Transverse colon (tissue), 4 donors: ENCODE results near the gene COLEC11. TPM values are rescaled to one million over a fixed set of nuclear protein-coding genes. Genes with fewer than 3 reads are reported as not detected.

Experiments
- DNase-seq: peaks from one replicate; pipeline ENCODE4 v3.0.0-alpha.2; 2019
- H3K27ac ChIP-seq, 4 donors: fragments of 200-600 bp; sonication (generic); 2 replicates each; pipeline ENCODE4 v1.5.1; 2016 to 2018; ENCODE audit warnings: inconsistent platforms in 4 of 4
- H3K27me3 ChIP-seq: fragments of 200-600 bp; sonication (generic); 2 replicates; pipeline ENCODE4 v1.5.1; 2017; ENCODE audit warnings: inconsistent platforms
- H3K36me3 ChIP-seq, 4 donors: fragments of 200-600 bp; sonication (generic); 2 replicates each; pipeline ENCODE4 v1.5.1; 2017 to 2019; ENCODE audit warnings: inconsistent platforms in 4 of 4
- H3K4me1 ChIP-seq, 4 donors: fragments of 200-600 bp; sonication (generic); 2 replicates each; pipeline ENCODE4 v1.5.1; 2017 to 2020; ENCODE audit warnings: inconsistent platforms in 4 of 4
- H3K4me3 ChIP-seq, 4 donors: fragments of 200-600 bp; sonication (generic); 1 replicate in 1 of 4; 2 replicates in 3 of 4; pipeline versions ENCODE4 v1.5.1 to v1.6.1; 2017 to 2019; ENCODE audit warnings: inconsistent platforms in 4 of 4
- H3K9me3 ChIP-seq, 2 donors: fragments of 200-600 bp; sonication (generic); 2 replicates each; pipeline ENCODE4 v1.5.1; 2017 to 2019; ENCODE audit warnings: inconsistent platforms in 2 of 2
- CTCF ChIP-seq, 5 experiments: fragments of 200-600 bp in 3 of 5; fragments of 450-650 bp in 2 of 5; sonication (generic) in 3 of 5; IDR thresholded peaks; 1 replicate in 2 of 5; 2 replicates in 3 of 5; pipeline ENCODE4 v1.5.1; 2016 to 2017; ENCODE audit warnings: antibody characterized with exemption in 5 of 5, inconsistent platforms in 3 of 5, mild to moderate bottlenecking in 2 of 5, moderate library complexity in 1 of 5
- EP300 ChIP-seq: sonication (generic); formaldehyde crosslinking; IDR thresholded peaks from one replicate; pipeline ENCODE4 v1.6.1; 2017; ENCODE audit warnings: antibody characterized with exemption, low read depth
- POLR2A ChIP-seq: fragments of 450-650 bp; IDR thresholded peaks from one replicate; pipeline ENCODE4 v1.6.1; 2016; ENCODE audit warnings: antibody characterized with exemption, mild to moderate bottlenecking, moderate library complexity
- POLR2AphosphoS5 ChIP-seq, 3 donors: sonication (generic); formaldehyde crosslinking; IDR thresholded peaks; one replicate each; pipeline ENCODE4 v1.6.1; 2016; ENCODE audit warnings: antibody characterized with exemption in 3 of 3
- WGBS, 2 donors: methylation state at CpG; one replicate each; pipeline ENCODE4 v1.1.5; 2018; ENCODE audit warnings: low coverage in 1 of 2; 5-methylcytosine and 5-hydroxymethylcytosine counted together
- in situ Hi-C, 4 donors: fragments of 200-750 bp; cut with MboI; loops; one replicate each; pipeline versions ENCODE4 v1.15.0 to v1.15.1; 2017; ENCODE audit warnings: low sequenced_read_pairs in 3 of 4, low pct_ligation_motif_present in 1 of 4, low pct_unique_long_range_greater_than_20kb in 1 of 4
- intact Hi-C: fragments of 100-400 bp; cut with DNase I; formaldehyde crosslinking; loops from one replicate; pipeline ENCODE4 v1.15.1; 2023; ENCODE audit warnings: low total_unique reads
- total RNA-seq, 4 donors: library from RNA; depleted of rRNA; stranded (reverse); fragments of >200 nt; gene quantifications; one replicate each; pipeline ENCODE4 v1.1.0, GENCODE V29; 2016

Gene COLEC11
- total RNA-seq, 4 donors from 2014 or later, result 1.6 to 2.0 TPM; not detected in 2

- no peak for DNase-seq
- Histone ChIP-seq H3K27me3 (no peaks in the 10 kb centered on the region), H3K4me3 (no peak overlapping the region), H3K9me3 (no peaks in the 10 kb centered on the region), H3K36me3 (no peaks in the 10 kb centered on the region), H3K27ac (no peak overlapping the region), H3K4me1 (no peaks in the 10 kb centered on the region)
- in situ Hi-C loops, result no loop called here
- intact Hi-C loops, result no loop called here
- TF ChIP-seq CTCF (IDR thresholded peaks at IDR 0.05) (no peak), EP300 (no peak), POLR2AphosphoS5 (IDR thresholded peaks at IDR 0.05) (no peak), POLR2A (no peak)
- 82 to 98% methylated on average over 6 to 10 of the region's 10 CpGs for WGBS, 2 donors
Observed at GRCh38 chr2:3639015-3639630, 44.2 kb downstream of the COLEC11 start.

- no peaks in the 10 kb centered on the region for H3K9me3 ChIP-seq
- TF ChIP-seq EP300 (no peak), POLR2A (no peak), POLR2AphosphoS5 (IDR thresholded peaks at IDR 0.05) (no peak), CTCF (IDR thresholded peaks at IDR 0.05) (no peak)
- H3K4me1 ChIP-seq, result no peaks in the 10 kb centered on the region
- no peaks in the 10 kb centered on the region for H3K27me3 ChIP-seq
- DNase-seq, result no peak
- H3K4me3 ChIP-seq, result no peak overlapping the region
- H3K36me3 ChIP-seq, result no peaks in the 10 kb centered on the region
- intact Hi-C loops, result no loop called here
- no peak overlapping the region for H3K27ac ChIP-seq
- 84 to 100% methylated on average over 2 to 8 of the region's 8 CpGs for WGBS, 2 donors
- in situ Hi-C loops, result no loop called here
Observed at GRCh38 chr2:3639653-3640052, 44.7 kb downstream of the COLEC11 start.

GRCh38 chr2:3641181-3641580 lies 46.3 kb downstream of the COLEC11 start:
- TF ChIP-seq EP300, result no peak
- no peak for TF ChIP-seq CTCF (IDR thresholded peaks at IDR 0.05)
- TF ChIP-seq POLR2AphosphoS5 (IDR thresholded peaks at IDR 0.05), result no peak
- TF ChIP-seq POLR2A, result no peak
- H3K9me3 ChIP-seq, result no peaks in the 10 kb centered on the region
- DNase-seq, result no peak
- no peak overlapping the region for H3K27ac ChIP-seq
- no peaks in the 10 kb centered on the region for H3K36me3 ChIP-seq
- no peak overlapping the region for H3K4me3 ChIP-seq
- no peaks in the 10 kb centered on the region for H3K4me1 ChIP-seq
- intact Hi-C loops, result no loop called here
- H3K27me3 ChIP-seq, result no peaks in the 10 kb centered on the region
- 88 to 92% methylated on average over 5 to 13 of the region's 13 CpGs for WGBS, 2 donors
- in situ Hi-C loops, result no loop called here

GRCh38 chr2:3641841-3642421 lies 47.0 kb downstream of the COLEC11 start:
- in situ Hi-C loops (no loop called here), intact Hi-C loops (no loop called here)
- Histone ChIP-seq H3K4me3 (no peak overlapping the region), H3K9me3 (no peaks in the 10 kb centered on the region), H3K27me3 (no peaks in the 10 kb centered on the region), H3K36me3 (no peaks in the 10 kb centered on the region), H3K4me1 (no peaks in the 10 kb centered on the region), H3K27ac (no peak overlapping the region)
- 85 to 92% methylated on average over 16 to 24 of the region's 26 CpGs for WGBS, 2 donors
- no peak for DNase-seq
- TF ChIP-seq EP300 (no peak), POLR2AphosphoS5 (IDR thresholded peaks at IDR 0.05) (no peak), CTCF (IDR thresholded peaks at IDR 0.05) (no peak), POLR2A (no peak)
